ENCODE data around the gene PRRT1B.

Gene PRRT1B

GRCh38 chr9:131545003-131545785, at the start of gene PRRT1B:
Gene PRRT1B, plus strand, starts transcription at chr9:131545523. Its CDS starts 93 bp downstream, at chr9:131545616.
- Histone ChIP-seq H3K27ac (ENCODE audit: low read depth, low read length) (no peak within 1 kb of the TSS), H3K27me3 (ENCODE audit: control insufficient read depth, insufficient read depth, low read length) (peaks cover 7% of the 10 kb centered on the region), H3K4me1 (ENCODE audit: control insufficient read depth, insufficient read depth, low read length) (no peaks in the 10 kb centered on the region), H3K36me3 (ENCODE audit: control insufficient read depth, insufficient read depth, low read length) (no peaks in the 10 kb centered on the region), H3K4me3 (ENCODE audit: low read length) (peak within 1 kb of the TSS; percentile 37), H3K9ac (ENCODE audit: low read length) (no peak within 1 kb of the TSS)

GRCh38 chr9:131495785-131496184, 49.5 kb upstream of the PRRT1B start:
- H3K36me3 ChIP-seq (ENCODE audit: control insufficient read depth, insufficient read depth, low read length): peaks cover 63% of the 10 kb centered on the region
- H3K9ac ChIP-seq (ENCODE audit: low read length): no peak overlapping the region
- no peak overlapping the region for H3K4me3 ChIP-seq (ENCODE audit: low read length)

GRCh38 chr9:131496844-131497405, 48.4 kb upstream of the PRRT1B start:
- Histone ChIP-seq H3K4me3 (ENCODE audit: low read length) (no peak overlapping the region), H3K4me1 (ENCODE audit: control insufficient read depth, insufficient read depth, low read length) (no peaks in the 10 kb centered on the region), H3K36me3 (ENCODE audit: control insufficient read depth, insufficient read depth, low read length) (peaks cover 51% of the 10 kb centered on the region), H3K27ac (ENCODE audit: low read depth, low read length) (no peak overlapping the region), H3K27me3 (ENCODE audit: control insufficient read depth, insufficient read depth, low read length) (no peaks in the 10 kb centered on the region), H3K9ac (ENCODE audit: low read length) (no peak overlapping the region)

More at GRCh38 chr9:131495785-131496184, 49.5 kb upstream of the PRRT1B start:
- H3K27ac ChIP-seq (ENCODE audit: low read depth, low read length): no peak overlapping the region
- H3K4me1 ChIP-seq (ENCODE audit: control insufficient read depth, insufficient read depth, low read length): no peaks in the 10 kb centered on the region
- H3K27me3 ChIP-seq (ENCODE audit: control insufficient read depth, insufficient read depth, low read length): no peaks in the 10 kb centered on the region

GRCh38 chr9:131499254-131499767, 46.0 kb upstream of the PRRT1B start:
- Histone ChIP-seq H3K27me3 (ENCODE audit: control insufficient read depth, insufficient read depth, low read length) (no peaks in the 10 kb centered on the region), H3K4me3 (ENCODE audit: low read length) (no peak overlapping the region), H3K9ac (ENCODE audit: low read length) (no peak overlapping the region), H3K36me3 (ENCODE audit: control insufficient read depth, insufficient read depth, low read length) (peaks cover 28% of the 10 kb centered on the region), H3K27ac (ENCODE audit: low read depth, low read length) (no peak overlapping the region), H3K4me1 (ENCODE audit: control insufficient read depth, insufficient read depth, low read length) (peaks cover 9% of the 10 kb centered on the region)

- H3K27ac ChIP-seq (ENCODE audit: low read depth, low read length): no peak overlapping the region
- H3K4me1 ChIP-seq (ENCODE audit: control insufficient read depth, insufficient read depth, low read length): peaks cover 9% of the 10 kb centered on the region
- no peaks in the 10 kb centered on the region for H3K27me3 ChIP-seq (ENCODE audit: control insufficient read depth, insufficient read depth, low read length)
- H3K9ac ChIP-seq (ENCODE audit: low read length): no peak overlapping the region
- H3K36me3 ChIP-seq (ENCODE audit: control insufficient read depth, insufficient read depth, low read length): peaks cover 17% of the 10 kb centered on the region
- no peak overlapping the region for H3K4me3 ChIP-seq (ENCODE audit: low read length)
These were observed 44.9 kb upstream of the PRRT1B start for GRCh38 chr9:131500377-131500776.

GRCh38 chr9:131500939-131501541, 44.3 kb upstream of the PRRT1B start:
- Histone ChIP-seq H3K4me3 (ENCODE audit: low read length) (no peak overlapping the region), H3K4me1 (ENCODE audit: control insufficient read depth, insufficient read depth, low read length) (peaks cover 9% of the 10 kb centered on the region), H3K9ac (ENCODE audit: low read length) (no peak overlapping the region), H3K36me3 (ENCODE audit: control insufficient read depth, insufficient read depth, low read length) (peaks cover 11% of the 10 kb centered on the region), H3K27ac (ENCODE audit: low read depth, low read length) (no peak overlapping the region), H3K27me3 (ENCODE audit: control insufficient read depth, insufficient read depth, low read length) (no peaks in the 10 kb centered on the region)

GRCh38 chr9:131502781-131503625, 42.3 kb upstream of the PRRT1B start, which contains the start of gene POMT1:
Gene POMT1, plus strand, starts transcription at chr9:131502918. Its CDS starts 1,301 bp downstream, at chr9:131504219.
- peaks cover 9% of the 10 kb centered on the region for H3K4me1 ChIP-seq (ENCODE audit: control insufficient read depth, insufficient read depth, low read length)
- H3K4me3 ChIP-seq (ENCODE audit: low read length): peak within 1 kb of the TSS; percentile 95
- H3K27me3 ChIP-seq (ENCODE audit: control insufficient read depth, insufficient read depth, low read length): no peaks in the 10 kb centered on the region
- H3K36me3 ChIP-seq (ENCODE audit: control insufficient read depth, insufficient read depth, low read length): peaks cover 3% of the 10 kb centered on the region
- peak within 1 kb of the TSS; percentile 70 for H3K27ac ChIP-seq (ENCODE audit: low read depth, low read length)
- peak within 1 kb of the TSS; percentile 81 for H3K9ac ChIP-seq (ENCODE audit: low read length)

GRCh38 chr9:131503626-131504465, 41.5 kb upstream of the PRRT1B start:
- Histone ChIP-seq H3K27me3 (ENCODE audit: control insufficient read depth, insufficient read depth, low read length) (no peaks in the 10 kb centered on the region), H3K4me3 (ENCODE audit: low read length) (peak overlapping the region; percentile 95), H3K27ac (ENCODE audit: low read depth, low read length) (peak overlapping the region; percentile 70), H3K9ac (ENCODE audit: low read length) (peak overlapping the region; percentile 81), H3K4me1 (ENCODE audit: control insufficient read depth, insufficient read depth, low read length) (peaks cover 9% of the 10 kb centered on the region), H3K36me3 (ENCODE audit: control insufficient read depth, insufficient read depth, low read length) (peaks cover 3% of the 10 kb centered on the region)

GRCh38 chr9:131505012-131505411, 40.3 kb upstream of the PRRT1B start:
- no peaks in the 10 kb centered on the region for H3K27me3 ChIP-seq (ENCODE audit: control insufficient read depth, insufficient read depth, low read length)
- no peak overlapping the region for H3K27ac ChIP-seq (ENCODE audit: low read depth, low read length)
- H3K9ac ChIP-seq (ENCODE audit: low read length): no peak overlapping the region
- peaks cover 9% of the 10 kb centered on the region for H3K4me1 ChIP-seq (ENCODE audit: control insufficient read depth, insufficient read depth, low read length)
- H3K36me3 ChIP-seq (ENCODE audit: control insufficient read depth, insufficient read depth, low read length): peaks cover 4% of the 10 kb centered on the region
- H3K4me3 ChIP-seq (ENCODE audit: low read length): no peak overlapping the region

GRCh38 chr9:131511416-131511815, 33.9 kb upstream of the PRRT1B start:
- H3K27ac ChIP-seq (ENCODE audit: low read depth, low read length): no peak overlapping the region
- no peak overlapping the region for H3K9ac ChIP-seq (ENCODE audit: low read length)
- H3K4me3 ChIP-seq (ENCODE audit: low read length): no peak overlapping the region
- H3K4me1 ChIP-seq (ENCODE audit: control insufficient read depth, insufficient read depth, low read length): no peaks in the 10 kb centered on the region
- H3K36me3 ChIP-seq (ENCODE audit: control insufficient read depth, insufficient read depth, low read length): peaks cover 38% of the 10 kb centered on the region
- H3K27me3 ChIP-seq (ENCODE audit: control insufficient read depth, insufficient read depth, low read length): no peaks in the 10 kb centered on the region

- H3K27me3 ChIP-seq (ENCODE audit: control insufficient read depth, insufficient read depth, low read length): no peaks in the 10 kb centered on the region
- H3K36me3 ChIP-seq (ENCODE audit: control insufficient read depth, insufficient read depth, low read length): peaks cover 38% of the 10 kb centered on the region
- no peak overlapping the region for H3K4me3 ChIP-seq (ENCODE audit: low read length)
- H3K9ac ChIP-seq (ENCODE audit: low read length): no peak overlapping the region
- no peak overlapping the region for H3K27ac ChIP-seq (ENCODE audit: low read depth, low read length)
- no peaks in the 10 kb centered on the region for H3K4me1 ChIP-seq (ENCODE audit: control insufficient read depth, insufficient read depth, low read length)
These were observed 33.4 kb upstream of the PRRT1B start for GRCh38 chr9:131511880-131512279.

All from rectal smooth muscle tissue (tissue), 1 donor.